ENCODE results near the gene PPP1R1C. TPM values are rescaled to one million over a fixed set of nuclear protein-coding genes. Genes with fewer than 3 reads are reported as not detected.

The PPP1R1C gene
- 2.9 TPM for total RNA-seq
- long read RNA-seq = 0 reads

GRCh38 chr2:181985632-181986205 lies at the start of gene PPP1R1C:
PPP1R1C (plus strand) TSS chr2:181985853; CDS start chr2:181986111, 258 bp downstream.
- peaks cover 8% of the 10 kb centered on the region for H3K4me1 ChIP-seq
- no peaks in the 10 kb centered on the region for H3K27me3 ChIP-seq (ENCODE audit: low read depth)
- TF ChIP-seq CTCF (IDR thresholded peaks at IDR 0.05) = no peak
- no peak for DNase-seq
- H3K27ac ChIP-seq = no peak within 1 kb of the TSS
- ATAC-seq = no peak
- intact Hi-C loops (cut with DNase I) = no loop called here
- no peak within 1 kb of the TSS for H3K4me3 ChIP-seq
- H3K36me3 ChIP-seq = no peaks in the 10 kb centered on the region
- H3K9me3 ChIP-seq = no peaks in the 10 kb centered on the region

- Histone ChIP-seq H3K36me3 (no peaks in the 10 kb centered on the region), H3K27ac (peak overlapping the region; percentile 44), H3K9me3 (no peaks in the 10 kb centered on the region), H3K4me3 (no peak overlapping the region), H3K27me3 (ENCODE audit: low read depth) (no peaks in the 10 kb centered on the region), H3K4me1 (peaks cover 11% of the 10 kb centered on the region)
- peak; percentile 93 for ATAC-seq
- no peak for DNase-seq
- no peak for TF ChIP-seq CTCF (IDR thresholded peaks at IDR 0.05)
- intact Hi-C loops (cut with DNase I) = no loop called here
These were observed 48.2 kb upstream of the PPP1R1C start for GRCh38 chr2:181937473-181937872.

- DNase-seq (no peak), ATAC-seq (peak; percentile 91 to 95)
- Histone ChIP-seq H3K4me3 (no peak overlapping the region), H3K27me3 (ENCODE audit: low read depth) (no peaks in the 10 kb centered on the region), H3K36me3 (no peaks in the 10 kb centered on the region), H3K27ac (peak overlapping the region; percentile 54), H3K9me3 (no peaks in the 10 kb centered on the region), H3K4me1 (no peaks in the 10 kb centered on the region)
- intact Hi-C loops (cut with DNase I) = no loop called here
- no peak for TF ChIP-seq CTCF (IDR thresholded peaks at IDR 0.05)
These were observed 42.1 kb upstream of the PPP1R1C start for GRCh38 chr2:181943411-181944124.

GRCh38 chr2:181944164-181944913 lies 41.3 kb upstream of the PPP1R1C start:
- intact Hi-C loops (cut with DNase I) = no loop called here
- H3K4me1 ChIP-seq = no peaks in the 10 kb centered on the region
- no peaks in the 10 kb centered on the region for H3K27me3 ChIP-seq (ENCODE audit: low read depth)
- peak overlapping the region; percentile 54 for H3K27ac ChIP-seq
- no peaks in the 10 kb centered on the region for H3K9me3 ChIP-seq
- H3K4me3 ChIP-seq = no peak overlapping the region
- no peaks in the 10 kb centered on the region for H3K36me3 ChIP-seq
- ATAC-seq (peak in 1 of 2 donors; percentile 22), DNase-seq (no peak)
- TF ChIP-seq CTCF (IDR thresholded peaks at IDR 0.05) = no peak

- Histone ChIP-seq H3K4me3 (no peak overlapping the region), H3K27me3 (ENCODE audit: low read depth) (no peaks in the 10 kb centered on the region), H3K9me3 (no peaks in the 10 kb centered on the region), H3K27ac (no peak overlapping the region), H3K4me1 (no peaks in the 10 kb centered on the region), H3K36me3 (no peaks in the 10 kb centered on the region)
- DNase-seq (no peak), ATAC-seq (no peak)
- TF ChIP-seq CTCF (IDR thresholded peaks at IDR 0.05) = no peak
- intact Hi-C loops (cut with DNase I) = no loop called here
These were observed 40.8 kb upstream of the PPP1R1C start for GRCh38 chr2:181944914-181945291.

Data from lower lobe of right lung (tissue), 2 donors.